HG03342 (cell line): Measurements from ENCODE around the gene CNNM2.

Source experiments
- ATAC-seq: cut with Tn5 transposase; IDR thresholded peaks from one replicate; pipeline ENCODE4 v1.9.1; 2021; ENCODE audit warnings: mild to moderate bottlenecking, moderate library complexity; ENCODE audit not compliant: unreplicated experiment

CNNM2 gene

GRCh38 chr10:102917962-102918816, at the start of gene CNNM2:
Gene CNNM2, plus strand, starts transcription at chr10:102918294. Its CDS starts 187 bp downstream, at chr10:102918481.
- peak; percentile 89 for ATAC-seq

- ATAC-seq, result no peak
These were observed 49.2 kb upstream of the CNNM2 start for GRCh38 chr10:102868911-102869257.

GRCh38 chr10:102869258-102870198, 48.6 kb upstream of the CNNM2 start, which contains the start of gene AS3MT:
Gene AS3MT, plus strand, starts transcription at chr10:102869470. Its CDS starts 123 bp downstream, at chr10:102869593.
- no peak for ATAC-seq

GRCh38 chr10:102870221-102870620, 47.9 kb upstream of the CNNM2 start:
- ATAC-seq, result no peak

- no peak for ATAC-seq
These were observed 45.9 kb upstream of the CNNM2 start for GRCh38 chr10:102872163-102872562.

GRCh38 chr10:102876747-102877153, 41.3 kb upstream of the CNNM2 start:
- no peak for ATAC-seq

DNA sequence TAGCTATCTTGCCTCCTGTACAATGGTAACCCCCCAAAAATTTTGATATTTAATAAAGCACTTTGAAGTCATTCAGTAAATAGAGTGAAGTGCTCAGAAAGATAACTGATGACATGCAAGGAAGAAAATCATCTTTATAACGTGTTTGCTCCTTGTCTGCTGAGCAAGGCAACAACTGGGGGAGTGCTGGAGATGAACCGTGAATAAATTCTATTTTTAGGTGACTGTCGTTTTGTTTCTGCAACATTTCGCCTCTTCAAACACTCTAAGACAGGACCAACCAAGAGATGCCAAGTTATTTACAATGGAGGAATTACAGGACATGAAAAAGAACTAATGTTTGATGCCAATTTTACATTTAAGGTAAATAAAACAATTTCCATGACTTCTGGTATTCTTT, 39.5 kb upstream of the CNNM2 start:
- ATAC-seq, result no peak

GRCh38 chr10:102880256-102880655, 37.8 kb upstream of the CNNM2 start:
- ATAC-seq, result no peak

- ATAC-seq, result no peak
These were observed 30.0 kb upstream of the CNNM2 start for GRCh38 chr10:102888048-102888447.

DNA sequence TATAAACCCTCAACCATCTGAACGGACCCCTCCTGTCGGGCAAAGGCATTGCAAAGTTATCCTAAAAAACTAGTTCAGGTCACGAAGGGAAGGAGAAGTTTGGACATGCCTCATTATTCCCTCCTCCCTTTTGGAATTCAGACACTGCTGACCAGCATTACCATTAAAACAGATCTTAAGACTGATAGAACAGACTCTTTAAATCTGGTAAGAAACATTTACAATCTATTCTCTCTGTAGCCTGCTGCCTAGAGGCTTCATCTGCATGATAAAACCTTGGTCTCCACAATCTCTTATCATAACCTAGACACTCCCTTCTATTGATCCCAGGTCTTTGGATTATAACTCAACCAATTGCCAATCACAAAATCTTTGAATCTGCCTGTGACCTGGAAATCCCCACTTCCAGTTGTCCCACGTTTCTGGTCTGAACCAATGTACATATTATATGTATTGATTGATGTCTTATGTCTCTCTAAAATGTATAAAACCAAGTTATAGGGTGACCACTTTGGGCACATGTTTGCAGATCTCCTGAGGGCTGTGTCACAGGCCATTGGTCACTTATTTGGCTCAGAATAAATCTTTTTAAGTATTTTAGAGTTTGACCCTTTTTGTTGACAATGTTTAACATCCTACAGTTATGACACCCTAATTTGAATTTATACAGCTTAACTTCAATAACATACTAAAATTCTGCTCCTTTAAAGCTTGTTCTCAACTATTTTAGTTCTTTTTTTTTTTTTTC, 23.5 kb upstream of the CNNM2 start:
- no peak for ATAC-seq

DNA sequence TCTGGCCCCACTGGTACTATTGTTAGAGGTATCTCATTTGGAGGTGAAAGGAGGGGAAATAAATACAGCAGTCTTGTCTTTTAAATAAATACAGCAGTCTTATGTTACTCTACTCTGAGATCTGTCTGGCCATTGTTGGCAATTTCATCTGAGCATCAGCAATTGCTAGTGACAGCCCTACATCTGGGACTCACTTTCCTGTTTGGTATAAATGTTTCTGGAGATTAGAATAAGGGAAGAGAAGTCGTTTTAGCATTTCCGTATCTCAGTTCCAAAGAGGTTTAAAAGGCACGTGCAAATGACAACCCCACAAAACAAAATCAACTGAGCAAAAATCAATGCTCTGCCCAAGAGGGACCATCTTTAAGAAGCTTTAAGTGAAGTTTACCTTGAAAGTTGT, 18.1 kb upstream of the CNNM2 start:
- ATAC-seq, result no peak

GRCh38 chr10:102904346-102904745, 13.7 kb upstream of the CNNM2 start:
- ATAC-seq, result no peak

- no peak for ATAC-seq
These were observed 11.6 kb upstream of the CNNM2 start for GRCh38 chr10:102906507-102906906.

GRCh38 chr10:102914781-102915180, 3.3 kb upstream of the CNNM2 start:
- no peak for ATAC-seq

DNA sequence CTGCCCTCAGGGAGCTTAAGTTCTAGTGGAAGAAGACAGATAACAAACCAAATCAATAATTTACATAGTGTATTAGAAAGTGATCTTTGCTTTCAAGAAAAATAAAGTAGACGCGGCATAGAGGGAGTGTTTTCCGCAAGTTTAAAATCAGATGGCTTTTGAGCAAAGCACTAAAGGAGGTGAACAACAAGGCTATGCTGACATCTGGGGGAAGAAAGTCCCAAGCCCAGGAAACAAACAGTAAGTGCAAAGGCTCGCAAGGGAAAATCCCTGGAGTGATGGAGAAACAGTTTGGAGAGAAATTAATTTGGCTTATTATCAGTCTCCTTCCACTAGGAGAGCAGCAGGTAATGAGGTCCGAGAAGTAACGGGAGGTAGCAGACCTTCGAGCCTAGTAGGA, 1.9 kb upstream of the CNNM2 start:
- ATAC-seq, result no peak

GRCh38 chr10:102917314-102917961, 656 bp upstream of the CNNM2 start:
- peak; percentile 37 for ATAC-seq

- ATAC-seq, result no peak
These were observed 737 bp downstream of the CNNM2 start for GRCh38 chr10:102918817-102919245.

DNA sequence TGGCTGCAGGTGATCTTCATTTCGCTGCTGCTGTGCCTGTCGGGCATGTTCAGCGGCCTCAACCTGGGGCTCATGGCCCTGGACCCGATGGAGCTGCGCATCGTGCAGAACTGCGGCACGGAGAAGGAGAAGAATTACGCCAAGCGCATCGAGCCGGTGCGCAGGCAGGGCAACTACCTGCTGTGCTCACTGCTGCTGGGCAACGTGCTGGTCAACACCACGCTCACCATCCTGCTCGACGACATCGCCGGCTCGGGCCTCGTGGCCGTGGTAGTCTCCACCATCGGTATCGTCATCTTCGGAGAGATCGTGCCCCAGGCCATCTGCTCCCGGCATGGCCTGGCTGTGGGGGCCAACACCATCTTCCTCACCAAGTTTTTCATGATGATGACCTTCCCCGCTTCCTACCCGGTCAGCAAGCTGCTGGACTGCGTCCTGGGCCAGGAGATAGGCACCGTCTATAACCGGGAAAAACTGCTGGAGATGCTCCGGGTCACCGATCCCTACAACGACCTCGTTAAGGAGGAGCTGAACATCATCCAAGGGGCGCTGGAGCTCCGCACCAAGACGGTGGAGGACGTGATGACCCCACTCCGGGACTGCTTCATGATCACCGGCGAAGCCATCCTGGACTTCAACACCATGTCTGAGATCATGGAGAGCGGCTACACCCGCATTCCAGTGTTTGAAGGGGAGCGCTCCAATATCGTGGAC, 1.3 kb downstream of the CNNM2 start:
- ATAC-seq, result no peak

DNA sequence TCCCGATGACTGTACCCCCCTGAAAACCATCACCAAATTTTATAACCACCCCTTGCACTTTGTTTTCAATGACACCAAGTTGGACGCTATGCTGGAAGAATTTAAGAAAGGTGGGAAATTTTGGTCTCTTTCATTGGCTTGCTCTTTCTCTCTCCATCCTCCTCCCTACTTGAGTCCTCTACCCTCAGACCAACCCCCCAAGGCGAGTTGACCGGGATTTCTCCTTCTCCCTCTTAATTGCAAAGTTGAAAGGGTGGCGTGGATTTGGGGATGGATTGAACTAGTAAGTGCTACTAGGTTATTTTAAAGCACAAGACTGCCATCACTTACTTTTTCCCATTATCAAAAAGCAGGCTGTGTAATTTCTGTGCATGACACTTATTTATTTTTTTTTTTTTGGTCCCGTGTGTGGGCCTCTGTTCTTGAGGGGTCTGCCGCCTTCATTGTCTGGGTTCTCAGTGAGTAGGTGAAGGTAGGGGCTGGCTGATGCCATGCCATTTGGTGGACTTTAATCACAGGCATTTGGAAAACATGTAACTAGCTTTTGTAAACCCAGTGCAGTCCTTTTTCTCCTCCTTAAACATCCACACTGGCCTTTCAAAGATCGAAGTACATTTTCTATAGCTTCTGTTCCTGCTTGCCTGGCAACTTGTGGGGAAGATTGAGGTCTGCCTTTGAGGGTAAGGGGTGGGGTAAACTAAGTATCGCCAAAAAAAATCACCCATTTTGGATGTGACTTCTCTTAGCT, 2.1 kb downstream of the CNNM2 start:
- no peak for ATAC-seq
